ENCODE measurements around the gene GPR152. TPM values are rescaled to one million over a fixed set of nuclear protein-coding genes. Genes with fewer than 3 reads are reported as not detected.

The GPR152 gene
- total RNA-seq, 1 donor from 2014 or later, result not detected

DNA sequence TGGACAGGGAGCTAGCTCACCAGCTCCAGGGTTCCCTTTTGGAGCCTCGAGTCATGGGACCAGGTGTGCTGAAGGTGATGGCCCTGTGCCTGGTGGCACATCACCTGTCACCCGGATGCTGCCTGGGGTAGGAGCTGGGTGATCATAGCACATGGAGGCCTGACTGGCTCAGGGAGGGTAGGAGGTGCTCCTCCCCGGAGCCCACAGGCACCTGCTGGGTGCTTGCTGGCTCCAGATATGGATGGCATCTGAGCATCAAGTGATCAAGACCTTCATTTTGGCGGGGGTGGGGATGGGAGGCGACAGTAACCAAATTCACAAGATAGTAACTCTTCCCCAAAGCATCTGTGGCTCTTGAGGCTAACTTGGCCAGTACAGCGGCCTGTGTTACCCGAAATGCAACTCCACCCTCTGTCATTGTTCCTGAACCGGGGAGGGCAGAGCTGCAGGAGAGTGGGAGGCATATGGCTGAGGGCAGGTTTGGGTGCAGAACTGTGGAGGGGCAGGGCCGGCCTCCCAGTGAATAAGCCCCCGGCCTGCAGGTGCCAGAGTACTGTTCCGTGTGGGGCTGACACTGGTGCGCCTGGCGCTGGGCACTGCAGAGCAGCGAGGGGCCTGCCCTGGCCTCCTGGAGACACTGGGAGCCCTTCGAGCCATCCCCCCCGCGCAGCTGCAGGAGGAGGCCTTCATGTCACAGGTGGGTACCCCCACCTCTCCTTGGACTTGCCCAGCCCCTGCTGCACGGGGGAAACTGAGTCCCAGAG, 43.9 kb downstream of the GPR152 start:
- peaks cover 3% of the 10 kb centered on the region for H3K36me3 Mint-ChIP-seq (ENCODE audit: low read depth, unreplicated experiment)
- H2AFZ ChIP-seq (ENCODE audit: low read depth, low read length), result no peak overlapping the region
- H3K9me3 Mint-ChIP-seq (ENCODE audit: unreplicated experiment), result no peaks in the 10 kb centered on the region
- no peaks in the 10 kb centered on the region for H3K9me3 ChIP-seq (ENCODE audit: insufficient read depth, low read depth, low read length)
- H3K36me3 ChIP-seq (ENCODE audit: insufficient read depth, low read length), result no peaks in the 10 kb centered on the region
- H3K4me3 ChIP-seq (ENCODE audit: insufficient read depth, low read depth, low read length), result no peak overlapping the region
- DNase-seq (ENCODE audit: low read depth), result no peak
- H4K20me1 ChIP-seq (ENCODE audit: insufficient read depth, low read length), result no peaks in the 10 kb centered on the region
- H3K4me2 ChIP-seq (ENCODE audit: low read length), result no peak overlapping the region
- no peak for TF ChIP-seq CTCF (IDR thresholded peaks at IDR 0.05; ENCODE audit: insufficient read depth, low read depth, low read length)
- no peak for TF ChIP-seq EZH2 (IDR thresholded peaks at IDR 0.05; ENCODE audit: insufficient read depth, low read length)
- no peak overlapping the region for H3K4me3 Mint-ChIP-seq (ENCODE audit: unreplicated experiment)
- H3K27me3 Mint-ChIP-seq (ENCODE audit: low read depth, unreplicated experiment), result peaks cover 22% of the 10 kb centered on the region
- no peaks in the 10 kb centered on the region for H3K79me2 ChIP-seq (ENCODE audit: insufficient read depth, low read length)
- FAIRE-seq, result no peak
- peaks cover 19% of the 10 kb centered on the region for H3K27me3 ChIP-seq (ENCODE audit: insufficient read depth, low read length)
- H3K27ac ChIP-seq (ENCODE audit: low read depth, low read length), result no peak overlapping the region
- H3K4me1 Mint-ChIP-seq (ENCODE audit: low read depth, unreplicated experiment), result peaks cover 2% of the 10 kb centered on the region
- H3K4me1 ChIP-seq (ENCODE audit: insufficient read depth, low read length), result no peaks in the 10 kb centered on the region
- H3K27ac Mint-ChIP-seq (ENCODE audit: unreplicated experiment), result no peak overlapping the region
- no peak overlapping the region for H3K9ac ChIP-seq (ENCODE audit: low read length)

GRCh38 chr11:67407688-67408163, 44.8 kb downstream of the GPR152 start:
- H3K9ac ChIP-seq (ENCODE audit: low read length), result no peak overlapping the region
- no peaks in the 10 kb centered on the region for H4K20me1 ChIP-seq (ENCODE audit: insufficient read depth, low read length)
- FAIRE-seq (no peak), DNase-seq (ENCODE audit: low read depth) (no peak)
- H3K79me2 ChIP-seq (ENCODE audit: insufficient read depth, low read length), result no peaks in the 10 kb centered on the region
- Mint-ChIP-seq H3K27me3 (ENCODE audit: low read depth, unreplicated experiment) (peaks cover 18% of the 10 kb centered on the region), H3K9me3 (ENCODE audit: unreplicated experiment) (no peaks in the 10 kb centered on the region), H3K27ac (ENCODE audit: unreplicated experiment) (no peak overlapping the region), H3K4me1 (ENCODE audit: low read depth, unreplicated experiment) (no peaks in the 10 kb centered on the region), H3K4me3 (ENCODE audit: unreplicated experiment) (no peak overlapping the region), H3K36me3 (ENCODE audit: low read depth, unreplicated experiment) (peaks cover 3% of the 10 kb centered on the region)
- H2AFZ ChIP-seq (ENCODE audit: low read depth, low read length), result no peak overlapping the region
- no peak overlapping the region for H3K4me2 ChIP-seq (ENCODE audit: low read length)
- no peak overlapping the region for H3K27ac ChIP-seq (ENCODE audit: low read depth, low read length)
- no peaks in the 10 kb centered on the region for H3K36me3 ChIP-seq (ENCODE audit: insufficient read depth, low read length)
- H3K9me3 ChIP-seq (ENCODE audit: insufficient read depth, low read depth, low read length), result no peaks in the 10 kb centered on the region
- H3K4me1 ChIP-seq (ENCODE audit: insufficient read depth, low read length), result no peaks in the 10 kb centered on the region
- no peak overlapping the region for H3K4me3 ChIP-seq (ENCODE audit: insufficient read depth, low read depth, low read length)
- H3K27me3 ChIP-seq (ENCODE audit: insufficient read depth, low read length), result peaks cover 19% of the 10 kb centered on the region
- TF ChIP-seq CTCF (IDR thresholded peaks at IDR 0.05; ENCODE audit: insufficient read depth, low read depth, low read length), result no peak
- TF ChIP-seq EZH2 (IDR thresholded peaks at IDR 0.05; ENCODE audit: insufficient read depth, low read length), result no peak
